Fibroblast of skin of abdomen (primary cell): ENCODE data around the gene KCP.
A peak's percentile ranks its signal among the peaks of the same experiment; 100 is the strongest.
"Not testable (repeated sequence)": the region's sequence is repeated elsewhere in the genome, so short reads cannot be mapped to it uniquely, and the experiment has no call there.

ENCODE experiments used
- DNase-seq: peaks from one replicate; pipeline ENCODE4 v3.0.0-alpha.2; 2013

Gene KCP

DNA sequence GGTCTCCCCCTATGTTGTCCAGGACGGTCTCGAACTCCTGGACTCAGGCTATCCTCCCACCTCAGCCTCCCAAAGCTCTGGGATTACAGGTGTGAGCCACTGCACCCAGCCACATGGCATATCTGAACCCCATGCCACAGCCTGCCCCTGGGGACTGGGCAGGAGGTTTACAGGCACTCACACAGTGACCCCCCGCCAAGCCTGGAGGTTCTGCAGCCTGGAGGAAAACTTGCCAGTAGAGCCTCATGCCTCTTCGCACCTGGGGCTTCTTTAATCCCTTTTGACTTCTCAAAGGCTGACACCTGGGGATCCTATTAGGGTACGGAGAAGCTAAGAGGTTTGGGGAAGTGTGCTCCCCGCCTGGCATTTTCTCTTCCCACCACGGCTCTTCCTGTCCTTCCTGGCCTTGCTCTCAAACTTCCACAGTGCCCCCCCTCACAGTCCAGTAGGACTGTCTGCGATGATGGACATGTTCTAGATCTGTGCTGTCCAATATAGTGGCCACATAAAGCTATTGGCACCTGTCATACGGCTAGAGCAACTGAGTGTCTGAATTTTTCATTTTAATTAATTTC, 11.4 kb upstream of the KCP start:
- DNase-seq = no peak

GRCh38 chr7:128920913-128921582, 10.5 kb upstream of the KCP start:
- no peak for DNase-seq

DNA sequence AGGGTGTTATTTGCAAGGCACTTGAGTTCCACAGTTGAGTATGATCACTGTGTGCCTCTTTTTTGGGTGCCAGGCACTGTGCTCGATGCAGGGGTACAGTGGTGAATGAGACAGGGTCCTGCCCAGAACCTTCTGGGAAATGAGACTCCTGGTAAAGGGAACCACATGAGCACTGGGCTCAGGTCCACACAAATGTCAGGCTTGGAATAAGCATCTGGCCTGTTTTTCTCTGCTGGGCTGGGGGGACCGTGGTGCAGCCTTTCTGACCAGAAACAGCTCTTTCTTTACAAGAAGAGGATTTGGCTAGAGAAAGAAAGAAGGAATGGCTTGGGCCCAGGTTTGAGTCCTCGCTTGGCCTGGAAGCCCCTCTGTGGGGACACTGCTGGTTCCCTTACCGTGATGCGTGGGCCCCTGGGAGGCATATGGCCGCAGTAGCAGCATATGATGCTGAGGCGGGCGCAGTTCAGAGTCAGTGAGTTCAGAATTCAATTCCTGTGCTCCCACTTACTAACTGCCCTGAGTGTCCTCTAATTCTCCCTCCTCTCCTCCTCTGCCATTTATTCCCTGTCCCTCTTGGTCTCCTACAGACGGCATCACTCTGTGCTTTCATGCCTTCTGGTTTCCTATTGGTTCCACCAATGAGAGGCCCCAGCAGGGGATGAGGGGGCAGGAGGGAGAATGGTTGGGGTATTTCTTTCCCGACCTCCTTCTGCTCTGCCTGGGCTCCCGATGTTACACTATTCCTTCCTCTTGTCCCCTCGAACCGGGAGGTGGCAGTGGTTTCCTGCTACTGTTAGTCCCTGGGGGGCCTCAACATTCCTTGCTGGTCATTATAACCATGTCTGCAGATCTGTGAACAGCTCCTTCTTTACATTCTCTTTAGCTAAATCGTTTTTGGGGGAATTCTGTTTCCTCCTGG, 9.6 kb upstream of the KCP start:
- DNase-seq = no peak

DNA sequence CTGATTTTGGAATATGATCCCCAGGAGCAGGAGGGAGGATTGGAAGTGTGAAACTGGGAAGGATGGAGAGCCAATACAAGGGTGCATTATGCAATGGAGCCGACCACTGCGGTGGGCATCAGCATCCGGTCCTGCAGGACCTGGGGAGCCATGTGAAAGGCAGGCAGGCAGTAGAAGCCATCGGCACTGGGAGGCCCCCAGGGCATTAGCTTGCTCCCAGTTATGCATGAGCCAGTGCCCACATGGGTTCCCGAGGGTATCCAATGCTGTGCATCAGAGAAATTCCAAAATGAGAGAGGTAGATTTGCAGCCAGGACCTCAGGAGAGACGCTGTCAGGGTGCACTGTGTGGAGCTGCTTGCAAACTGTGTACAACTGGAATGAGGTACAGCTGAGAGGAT, 8.7 kb upstream of the KCP start:
- DNase-seq = no peak

- DNase-seq = no peak
Measured at GRCh38 chr7:128918016-128918665, 7.6 kb upstream of the KCP start.

DNA sequence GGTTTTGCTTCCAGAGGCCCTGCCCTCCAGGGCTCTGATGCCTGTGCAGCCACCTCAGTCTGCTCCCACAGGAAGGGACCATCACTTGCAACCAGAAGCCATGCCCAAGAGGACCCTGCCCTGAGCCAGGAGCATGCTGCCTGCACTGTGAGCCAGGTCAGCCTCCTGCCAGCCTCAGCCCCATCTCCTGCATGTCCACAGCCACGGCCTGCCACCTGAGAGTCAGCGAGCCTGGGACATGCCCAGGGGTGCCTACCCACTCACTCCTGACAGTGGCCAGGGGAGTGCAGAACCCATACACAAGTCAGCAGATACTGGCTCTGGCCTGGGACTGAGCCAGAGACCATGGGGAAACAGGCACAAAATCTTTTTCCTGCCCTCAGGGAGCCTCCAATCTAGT, 6.6 kb upstream of the KCP start:
- no peak for DNase-seq

GRCh38 chr7:128916643-128916915, 6.1 kb upstream of the KCP start:
- no peak for DNase-seq

DNA sequence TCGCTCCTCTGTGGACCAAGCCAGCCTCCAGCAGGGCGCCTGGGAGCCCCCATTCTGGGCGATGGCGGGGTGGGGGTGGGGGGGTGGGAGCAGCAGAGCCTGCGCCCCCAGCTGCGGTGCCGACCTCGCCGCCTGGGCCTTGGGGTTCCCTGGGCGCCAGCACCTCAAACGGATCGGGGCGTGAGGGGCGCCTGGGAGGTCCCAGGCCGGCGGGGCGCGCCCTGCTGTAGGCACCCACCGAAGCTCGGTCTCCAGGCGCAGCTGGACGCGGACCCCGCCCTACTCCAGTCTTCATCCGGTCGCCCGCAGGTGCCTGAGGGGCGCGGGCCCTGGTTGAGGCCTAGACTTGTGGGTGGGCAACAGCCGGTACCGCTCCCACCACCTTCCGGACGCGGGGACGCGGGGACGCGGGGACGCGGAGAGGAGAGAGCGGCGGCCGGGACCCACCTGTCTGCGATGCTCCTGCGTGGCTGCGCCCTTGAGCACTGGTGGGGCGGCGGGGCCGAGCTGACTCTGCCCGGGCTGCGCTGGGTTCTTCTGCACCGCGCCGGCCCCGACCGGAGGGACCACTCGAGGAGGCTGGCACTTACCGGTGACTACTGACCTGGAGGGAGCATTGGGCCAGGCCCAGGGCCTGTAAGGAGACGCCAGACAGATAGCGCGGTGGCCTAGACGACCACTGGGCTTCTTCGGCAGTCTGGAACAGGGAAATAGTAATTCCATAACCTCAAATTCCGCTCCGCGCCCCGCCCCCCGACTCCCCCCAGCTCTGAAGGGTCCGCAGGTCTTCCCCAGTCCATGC, 5.5 kb upstream of the KCP start:
- no peak for DNase-seq

DNA sequence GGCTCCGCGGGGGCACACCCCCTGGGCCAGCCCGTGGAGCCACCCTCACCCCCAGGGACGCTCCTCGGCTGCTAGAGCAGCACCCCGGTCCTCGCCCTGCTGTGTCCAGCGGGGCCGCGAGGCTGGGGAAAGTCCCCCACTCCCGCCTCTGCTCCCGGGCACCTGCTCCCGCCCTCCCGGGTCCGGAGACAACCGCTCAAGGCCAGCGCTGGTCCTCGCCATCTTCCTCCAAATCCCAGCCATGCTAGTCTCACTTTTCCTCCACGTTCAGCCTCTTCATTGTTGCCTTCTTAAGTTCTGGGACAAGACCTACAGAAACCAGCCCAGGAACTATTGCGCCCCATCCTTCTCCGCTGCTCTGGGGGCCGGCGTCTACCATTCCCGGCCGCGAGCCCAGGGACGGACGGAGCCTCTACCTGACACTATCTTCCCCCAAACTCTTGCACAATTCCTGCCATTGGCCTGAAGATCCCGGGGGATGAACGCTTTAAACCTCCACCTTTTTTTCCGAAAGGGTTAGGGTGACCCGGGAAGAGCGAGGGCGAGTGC, 4.8 kb upstream of the KCP start:
- DNase-seq = no peak

- no peak for DNase-seq
Measured at GRCh38 chr7:128914566-128915151, 4.2 kb upstream of the KCP start.

- DNase-seq = no peak
Measured at GRCh38 chr7:128913870-128914565, 3.5 kb upstream of the KCP start.

DNA sequence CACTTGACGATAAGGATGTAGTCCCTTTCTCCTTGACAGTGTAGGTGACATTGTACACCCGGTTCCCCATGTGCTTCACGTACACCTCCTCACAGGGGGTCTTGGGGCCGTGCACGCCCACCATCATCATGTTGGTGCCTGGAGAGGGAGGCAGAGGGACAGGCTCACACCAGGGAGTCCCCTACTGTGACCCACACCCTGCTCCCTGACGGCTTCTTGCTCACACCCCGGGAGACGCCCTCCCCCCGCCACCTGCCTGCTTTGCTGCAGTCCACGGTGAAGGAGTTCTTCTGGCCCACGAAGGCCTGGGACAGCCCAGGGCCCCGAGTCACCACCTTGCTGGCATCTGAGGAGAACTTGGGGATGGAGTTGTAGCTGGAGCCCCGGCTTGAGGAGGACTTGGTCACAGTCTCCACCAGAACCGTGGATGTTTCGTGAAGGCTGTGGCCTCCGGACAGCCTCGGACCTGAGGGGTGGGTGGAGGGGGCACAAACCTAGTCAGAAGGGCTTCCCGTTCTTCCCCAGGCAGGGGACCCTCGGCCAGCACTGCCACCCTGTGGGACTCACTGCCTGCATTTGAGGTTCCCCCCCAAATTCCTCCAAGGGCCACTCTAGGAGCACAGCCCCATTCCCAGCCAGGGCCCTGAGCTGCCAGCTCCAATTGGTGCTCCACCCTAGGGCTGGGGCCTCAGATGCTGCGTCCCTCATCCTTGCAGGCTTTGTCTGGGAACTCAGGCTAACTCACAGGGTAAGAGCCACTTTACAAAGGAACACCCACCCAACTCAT, 2.4 kb upstream of the KCP start:
- not testable (repeated sequence) for DNase-seq

GRCh38 chr7:128912281-128912680, 1.8 kb upstream of the KCP start:
- no peak for DNase-seq

GRCh38 chr7:128911423-128912031, 1.0 kb upstream of the KCP start:
- no peak for DNase-seq

GRCh38 chr7:128909625-128910568, 612 bp downstream of the KCP start:
- DNase-seq = peak; percentile 32

- DNase-seq = no peak
Measured at GRCh38 chr7:128908750-128909624, 1.5 kb downstream of the KCP start.

DNA sequence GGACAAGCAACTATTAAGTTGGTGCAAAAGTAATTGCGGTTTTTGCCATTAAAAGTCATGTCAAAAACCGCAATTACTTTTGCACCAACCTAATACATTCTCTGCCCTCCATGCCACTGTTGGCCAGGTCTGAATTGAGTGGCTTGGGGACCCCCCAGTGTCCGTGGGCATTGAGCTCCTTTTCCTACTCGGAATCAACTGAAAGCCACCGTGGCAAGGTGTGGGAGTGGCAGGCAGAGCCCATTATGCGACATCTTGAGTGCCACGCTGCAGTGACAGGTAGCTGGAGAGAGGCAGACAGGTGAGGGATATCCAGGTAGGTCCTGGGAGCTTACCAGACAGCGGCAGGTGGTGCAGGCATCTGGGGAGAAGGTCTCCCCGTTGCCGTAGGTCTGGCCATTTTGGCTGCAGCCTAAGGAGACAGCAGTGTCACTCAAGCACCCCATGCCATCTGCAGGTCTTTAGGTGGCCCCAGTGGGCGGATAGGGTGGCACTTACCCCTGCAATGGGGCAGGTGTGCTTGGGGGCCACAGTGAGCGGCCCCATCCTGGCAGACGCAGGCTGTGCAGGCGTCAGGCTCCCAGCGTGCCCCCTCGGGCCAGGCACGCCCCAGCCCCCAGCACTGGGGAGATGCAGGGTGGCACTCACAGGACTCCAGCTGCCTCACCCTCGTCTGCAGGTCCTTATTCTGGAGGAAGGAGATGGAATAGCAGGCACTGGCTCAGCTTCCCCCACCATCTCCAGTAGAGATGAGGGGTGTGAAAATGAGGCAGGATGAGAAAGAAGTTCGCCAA, 3.5 kb downstream of the KCP start:
- no peak for DNase-seq
